Panc1 (cell line): ENCODE data around the gene SLC4A1.

Source experiments
- CTCF ChIP-seq: fragments of 450-650 bp; IDR thresholded peaks from 2 replicates; pipeline ENCODE4 v1.5.1; 2017; ENCODE audit warnings: mild to moderate bottlenecking
- POLR2AphosphoS5 ChIP-seq: IDR thresholded peaks from 2 replicates; pipeline ENCODE4 v1.6.1; 2012; ENCODE audit warnings: mild to moderate bottlenecking, low read depth, low read length, moderate library complexity
- REST ChIP-seq, 2 experiments: IDR thresholded peaks; 2 replicates each; pipeline ENCODE4 v1.6.1; 2011 to 2012; ENCODE audit warnings: low read depth in 2 of 2, control low read depth in 1 of 2, low read length in 1 of 2, mild to moderate bottlenecking in 1 of 2, moderate library complexity in 1 of 2; ENCODE audit not compliant: insufficient read depth in 1 of 2
- SIN3A ChIP-seq: IDR thresholded peaks from 2 replicates; pipeline ENCODE4 v1.6.1; 2012; ENCODE audit warnings: low read depth, mild to moderate bottlenecking, low read length, moderate library complexity, borderline replicate concordance; ENCODE audit not compliant: insufficient read depth
- TCF7L2 ChIP-seq: IDR thresholded peaks from 2 replicates; pipeline ENCODE4 v1.6.1; 2011; ENCODE audit warnings: mild to moderate bottlenecking, low read depth, low read length, inconsistent platforms

- TF ChIP-seq CTCF (no peak), SIN3A (no peak), POLR2AphosphoS5 (no peak), REST (IDR thresholded peaks at IDR 0.05; ENCODE audit: insufficient read depth in 1 of 2, low read depth in 2 of 2, low read length in 1 of 2) (no peak), TCF7L2 (no peak)
Measured at GRCh38 chr17:44315760-44316731, 48.1 kb upstream of the SLC4A1 start.
